Measurements from ENCODE around the gene STAM.

The STAM gene

DNA sequence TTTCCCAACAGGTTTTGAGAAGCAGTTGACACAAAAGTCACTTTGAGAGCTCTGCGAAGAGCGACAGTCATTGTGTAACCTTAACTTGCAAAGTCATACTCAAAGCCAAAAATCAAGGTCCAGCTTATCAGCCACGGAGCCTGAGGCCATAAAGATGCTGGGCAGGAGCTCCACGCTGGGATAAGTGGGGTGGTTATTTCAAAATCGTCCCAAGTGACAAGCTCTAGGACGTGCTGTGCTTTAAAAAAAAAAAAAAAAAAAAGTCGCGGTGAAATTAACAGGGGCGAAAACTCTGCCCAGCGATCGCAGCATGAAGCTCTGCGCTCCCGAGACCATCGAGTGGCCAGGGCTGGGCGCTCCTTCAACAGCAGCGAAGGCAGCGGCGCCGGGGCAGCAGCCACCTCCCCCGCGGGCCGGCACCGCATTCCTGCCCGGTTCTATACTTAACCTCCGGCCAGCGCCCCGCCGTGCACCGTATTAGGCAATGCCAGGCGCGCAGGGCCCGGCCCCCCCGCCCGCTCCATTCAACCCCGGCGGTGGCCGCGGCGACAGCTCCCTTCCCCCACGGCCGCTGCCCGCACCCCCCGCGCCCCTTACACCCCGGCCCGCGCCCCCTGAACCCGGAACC lies 27.4 kb upstream of the STAM start (continued):
- TF ChIP-seq, protein P1, sequence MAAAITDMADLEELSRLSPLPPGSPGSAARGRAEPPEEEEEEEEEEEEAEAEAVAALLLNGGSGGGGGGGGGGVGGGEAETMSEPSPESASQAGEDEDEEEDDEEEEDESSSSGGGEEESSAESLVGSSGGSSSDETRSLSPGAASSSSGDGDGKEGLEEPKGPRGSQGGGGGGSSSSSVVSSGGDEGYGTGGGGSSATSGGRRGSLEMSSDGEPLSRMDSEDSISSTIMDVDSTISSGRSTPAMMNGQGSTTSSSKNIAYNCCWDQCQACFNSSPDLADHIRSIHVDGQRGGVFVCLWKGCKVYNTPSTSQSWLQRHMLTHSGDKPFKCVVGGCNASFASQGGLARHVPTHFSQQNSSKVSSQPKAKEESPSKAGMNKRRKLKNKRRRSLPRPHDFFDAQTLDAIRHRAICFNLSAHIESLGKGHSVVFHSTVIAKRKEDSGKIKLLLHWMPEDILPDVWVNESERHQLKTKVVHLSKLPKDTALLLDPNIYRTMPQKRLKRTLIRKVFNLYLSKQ (tag by site-specific recombination; IDR thresholded peaks at IDR 0.05; ENCODE audit: borderline replicate concordance): no peak
- TF ChIP-seq ZNF394 (tag by site-specific recombination; IDR thresholded peaks at IDR 0.05; ENCODE audit: borderline replicate concordance): no peak
- TF ChIP-seq, protein P2, sequence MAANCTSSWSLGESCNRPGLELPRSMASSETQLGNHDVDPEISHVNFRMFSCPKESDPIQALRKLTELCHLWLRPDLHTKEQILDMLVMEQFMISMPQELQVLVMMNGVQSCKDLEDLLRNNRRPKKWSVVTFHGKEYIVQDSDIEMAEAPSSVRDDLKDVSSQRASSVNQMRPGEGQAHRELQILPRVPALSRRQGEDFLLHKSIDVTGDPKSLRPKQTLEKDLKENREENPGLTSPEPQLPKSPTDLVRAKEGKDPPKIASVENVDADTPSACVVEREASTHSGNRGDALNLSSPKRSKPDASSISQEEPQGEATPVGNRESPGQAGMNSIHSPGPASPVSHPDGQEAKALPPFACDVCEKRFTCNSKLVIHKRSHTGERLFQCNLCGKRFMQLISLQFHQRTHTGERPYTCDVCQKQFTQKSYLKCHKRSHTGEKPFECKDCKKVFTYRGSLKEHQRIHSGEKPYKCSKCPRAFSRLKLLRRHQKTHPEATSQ (tag by site-specific recombination; IDR thresholded peaks at IDR 0.05): no peak
- no peak for TF ChIP-seq ZNF629 (tag by site-specific recombination; IDR thresholded peaks at IDR 0.05)
- TF ChIP-seq ZNF426 (tag by site-specific recombination; IDR thresholded peaks at IDR 0.05): no peak
- TF ChIP-seq ZBTB7A (tag by site-specific recombination; IDR thresholded peaks at IDR 0.05; ENCODE audit: low read depth): no peak
- no peak for TF ChIP-seq ZSCAN16 (tag by site-specific recombination; IDR thresholded peaks at IDR 0.05)
- TF ChIP-seq, protein P3, sequence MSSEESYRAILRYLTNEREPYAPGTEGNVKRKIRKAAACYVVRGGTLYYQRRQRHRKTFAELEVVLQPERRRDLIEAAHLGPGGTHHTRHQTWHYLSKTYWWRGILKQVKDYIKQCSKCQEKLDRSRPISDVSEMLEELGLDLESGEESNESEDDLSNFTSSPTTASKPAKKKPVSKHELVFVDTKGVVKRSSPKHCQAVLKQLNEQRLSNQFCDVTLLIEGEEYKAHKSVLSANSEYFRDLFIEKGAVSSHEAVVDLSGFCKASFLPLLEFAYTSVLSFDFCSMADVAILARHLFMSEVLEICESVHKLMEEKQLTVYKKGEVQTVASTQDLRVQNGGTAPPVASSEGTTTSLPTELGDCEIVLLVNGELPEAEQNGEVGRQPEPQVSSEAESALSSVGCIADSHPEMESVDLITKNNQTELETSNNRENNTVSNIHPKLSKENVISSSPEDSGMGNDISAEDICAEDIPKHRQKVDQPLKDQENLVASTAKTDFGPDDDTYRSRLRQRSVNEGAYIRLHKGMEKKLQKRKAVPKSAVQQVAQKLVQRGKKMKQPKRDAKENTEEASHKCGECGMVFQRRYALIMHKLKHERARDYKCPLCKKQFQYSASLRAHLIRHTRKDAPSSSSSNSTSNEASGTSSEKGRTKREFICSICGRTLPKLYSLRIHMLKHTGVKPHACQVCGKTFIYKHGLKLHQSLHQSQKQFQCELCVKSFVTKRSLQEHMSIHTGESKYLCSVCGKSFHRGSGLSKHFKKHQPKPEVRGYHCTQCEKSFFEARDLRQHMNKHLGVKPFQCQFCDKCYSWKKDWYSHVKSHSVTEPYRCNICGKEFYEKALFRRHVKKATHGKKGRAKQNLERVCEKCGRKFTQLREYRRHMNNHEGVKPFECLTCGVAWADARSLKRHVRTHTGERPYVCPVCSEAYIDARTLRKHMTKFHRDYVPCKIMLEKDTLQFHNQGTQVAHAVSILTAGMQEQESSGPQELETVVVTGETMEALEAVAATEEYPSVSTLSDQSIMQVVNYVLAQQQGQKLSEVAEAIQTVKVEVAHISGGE (tag by site-specific recombination; conservative IDR thresholded peaks at IDR 0.05; ENCODE audit: low read depth): no peak
- TF ChIP-seq ZNF133 (tag by site-specific recombination; IDR thresholded peaks at IDR 0.05): no peak
- no peak for TF ChIP-seq HOXD13 (CRISPR knock-in tag; IDR thresholded peaks at IDR 0.05; ENCODE audit: borderline replicate concordance)
- TF ChIP-seq EGR2 (tag by site-specific recombination; IDR thresholded peaks at IDR 0.05; ENCODE audit: low read depth): no peak
- peak; percentile 71 for TF ChIP-seq ZIC2 (tag by site-specific recombination; IDR thresholded peaks at IDR 0.05)
- TF ChIP-seq ZNF324 (tag by site-specific recombination; IDR thresholded peaks at IDR 0.05): no peak
- TF ChIP-seq, protein P4, sequence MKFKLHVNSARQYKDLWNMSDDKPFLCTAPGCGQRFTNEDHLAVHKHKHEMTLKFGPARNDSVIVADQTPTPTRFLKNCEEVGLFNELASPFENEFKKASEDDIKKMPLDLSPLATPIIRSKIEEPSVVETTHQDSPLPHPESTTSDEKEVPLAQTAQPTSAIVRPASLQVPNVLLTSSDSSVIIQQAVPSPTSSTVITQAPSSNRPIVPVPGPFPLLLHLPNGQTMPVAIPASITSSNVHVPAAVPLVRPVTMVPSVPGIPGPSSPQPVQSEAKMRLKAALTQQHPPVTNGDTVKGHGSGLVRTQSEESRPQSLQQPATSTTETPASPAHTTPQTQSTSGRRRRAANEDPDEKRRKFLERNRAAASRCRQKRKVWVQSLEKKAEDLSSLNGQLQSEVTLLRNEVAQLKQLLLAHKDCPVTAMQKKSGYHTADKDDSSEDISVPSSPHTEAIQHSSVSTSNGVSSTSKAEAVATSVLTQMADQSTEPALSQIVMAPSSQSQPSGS (tag by site-specific recombination; IDR thresholded peaks at IDR 0.05; ENCODE audit: low read depth): no peak
- no peak for TF ChIP-seq ZNF830 (tag by site-specific recombination; IDR thresholded peaks at IDR 0.05; ENCODE audit: low read depth)
- no peak for TF ChIP-seq TCF7L2 (IDR thresholded peaks at IDR 0.05; ENCODE audit: borderline replicate concordance, low read depth, low read length)
- TF ChIP-seq BCL11B (tag by site-specific recombination; IDR thresholded peaks at IDR 0.05; ENCODE audit: low read depth): peak; percentile 42; the same call in 1 of the 2 replicates
- no peak for TF ChIP-seq ZNF169 (tag by site-specific recombination; IDR thresholded peaks at IDR 0.05)
- TF ChIP-seq, protein P5, sequence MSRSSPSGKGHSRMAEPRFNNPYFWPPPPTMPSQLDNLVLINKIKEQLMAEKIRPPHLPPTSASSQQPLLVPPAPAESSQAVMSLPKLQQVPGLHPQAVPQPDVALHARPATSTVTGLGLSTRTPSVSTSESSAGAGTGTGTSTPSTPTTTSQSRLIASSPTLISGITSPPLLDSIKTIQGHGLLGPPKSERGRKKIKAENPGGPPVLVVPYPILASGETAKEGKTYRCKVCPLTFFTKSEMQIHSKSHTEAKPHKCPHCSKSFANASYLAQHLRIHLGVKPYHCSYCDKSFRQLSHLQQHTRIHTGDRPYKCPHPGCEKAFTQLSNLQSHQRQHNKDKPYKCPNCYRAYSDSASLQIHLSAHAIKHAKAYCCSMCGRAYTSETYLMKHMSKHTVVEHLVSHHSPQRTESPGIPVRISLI (tag by site-specific recombination; IDR thresholded peaks at IDR 0.05): peak; percentile 71; the same call in 1 of the 2 replicates
